SK-N-SH (cell line): ENCODE measurements around the gene IL12A. TPM values are rescaled to one million over a fixed set of nuclear protein-coding genes. Genes with fewer than 3 reads are reported as not detected.

Experiments used
- CTCF ChIA-PET: fragments of 300-600, 350-600 bp; formaldehyde crosslinking; extraction: SDS; loops from one replicate; lab custom pipeline; 2021; lab: Yijun Ruan, JAX
- POLR2A ChIA-PET: fragments of 350-600 bp; sonication (Branson Sonifier 250); formaldehyde crosslinking; extraction: SDS; loops from one replicate; lab custom pipeline; 2020; ENCODE audit warnings: antibody characterized with exemption, inconsistent platforms; lab: Yijun Ruan, JAX
- DNase-seq: peaks from one replicate; pipeline ENCODE4 v3.0.0; 2012
- H2AFZ ChIP-seq: fragments of 200-600 bp; sonication (generic); 2 replicates; pipeline ENCODE4 v1.8.1; 2016; ENCODE audit warnings: antibody characterized with exemption, mild to moderate bottlenecking, low read depth
- H3F3A ChIP-seq: fragments of 200-600 bp; sonication (generic); replicated peaks from 2 replicates; pipeline ENCODE3; 2016; ENCODE audit warnings: antibody characterized with exemption, mild to moderate bottlenecking; ENCODE audit not compliant: insufficient read depth
- H3K27ac ChIP-seq, 2 experiments: fragments of 200-500 bp in 1 of 2; fragments of 200-600 bp in 1 of 2; sonication (Bioruptor generic) in 1 of 2; sonication (generic), shearing (Covaris generic) in 1 of 2; 2 replicates each; pipeline versions ENCODE4 v1.5.1 to v1.6.1; 2014 to 2016; ENCODE audit warnings: low read depth in 2 of 2, inconsistent platforms in 1 of 2, low read length in 1 of 2, mild to moderate bottlenecking in 1 of 2, mixed read lengths in 1 of 2
- H3K27me3 ChIP-seq: fragments of 200-600 bp; sonication (generic), shearing (Covaris generic); 2 replicates; pipeline ENCODE4 v1.6.1; 2016; ENCODE audit warnings: mixed run types; ENCODE audit not compliant: insufficient read depth
- H3K36me3 ChIP-seq, 2 experiments: fragments of 200-500 bp in 1 of 2; fragments of 200-600 bp in 1 of 2; sonication (Bioruptor generic) in 1 of 2; sonication (generic) in 1 of 2; replicated peaks in 1 of 2; 2 replicates each; pipeline versions ENCODE3 to v1.5.1; 2014 to 2016; ENCODE audit warnings: low read length in 1 of 2, mild to moderate bottlenecking in 1 of 2; ENCODE audit not compliant: insufficient read depth in 2 of 2, control insufficient read depth in 1 of 2
- H3K4me1 ChIP-seq, 2 experiments: fragments of 200-500 bp in 1 of 2; fragments of 200-600 bp in 1 of 2; sonication (Bioruptor generic) in 1 of 2; sonication (generic), shearing (Covaris generic) in 1 of 2; 2 replicates each; pipeline versions ENCODE4 v1.5.1 to v1.6.1; 2014 to 2016; ENCODE audit warnings: low read depth in 1 of 2, low read length in 1 of 2, mixed run types in 1 of 2; ENCODE audit not compliant: insufficient read depth in 2 of 2, control insufficient read depth in 1 of 2
- H3K4me2 ChIP-seq: fragments of 200-600 bp; sonication (generic), shearing (Covaris generic); 2 replicates; pipeline ENCODE4 v1.6.1; 2017; ENCODE audit warnings: mixed run types
- H3K4me3 ChIP-seq, 2 experiments: fragments of 200-500 bp in 1 of 2; fragments of 200-600 bp in 1 of 2; sonication (Bioruptor generic) in 1 of 2; sonication (generic), shearing (Covaris generic) in 1 of 2; 2 replicates each; pipeline versions ENCODE4 v1.5.1 to v1.8.1; 2014 to 2016; ENCODE audit warnings: low read depth in 2 of 2, inconsistent platforms in 1 of 2, low read length in 1 of 2, mild to moderate bottlenecking in 1 of 2, mixed read lengths in 1 of 2, moderate library complexity in 1 of 2
- H3K79me2 ChIP-seq: fragments of 200-600 bp; sonication (generic); 2 replicates; pipeline ENCODE4 v1.8.1; 2017; ENCODE audit warnings: mild to moderate bottlenecking; ENCODE audit not compliant: insufficient read depth
- H3K9ac ChIP-seq: fragments of 200-600 bp; sonication (generic); 2 replicates; pipeline ENCODE4 v1.6.1; 2017; ENCODE audit warnings: mixed run types
- H3K9me2 ChIP-seq: fragments of 200-600 bp; sonication (generic); 2 replicates; pipeline ENCODE4 v1.6.1; 2017; ENCODE audit warnings: mixed run types
- H3K9me3 ChIP-seq: fragments of 200-600 bp; sonication (generic); 2 replicates; pipeline ENCODE4 v1.6.1; 2017; ENCODE audit warnings: mixed run types, mild to moderate bottlenecking, moderate library complexity
- H4K20me1 ChIP-seq: fragments of 200-600 bp; sonication (generic); 2 replicates; pipeline ENCODE4 v1.6.1; 2017; ENCODE audit warnings: mild to moderate bottlenecking, mixed run types; ENCODE audit not compliant: insufficient read depth
- CHD2 ChIP-seq: fragments of 150-350 bp; IDR thresholded peaks from 2 replicates; pipeline ENCODE4 v1.6.1; 2018; ENCODE audit warnings: low read length; ENCODE audit not compliant: partially characterized antibody
- ELF1 ChIP-seq: IDR thresholded peaks from 2 replicates; pipeline ENCODE4 v1.4.0; 2012
- EP300 ChIP-seq, 2 experiments: IDR thresholded peaks; 2 replicates each; pipeline versions ENCODE4 v1.4.0 to v1.6.1; 2012; ENCODE audit warnings: borderline replicate concordance in 1 of 2, low read depth in 1 of 2, low read length in 1 of 2
- EZH2phosphoT487 ChIP-seq: fragments of 200-600 bp; sonication (generic); IDR thresholded peaks from 2 replicates; pipeline ENCODE4 v1.6.1; 2017; ENCODE audit warnings: low read depth, mixed run types, mild to moderate bottlenecking, antibody characterized with exemption, moderate library complexity, borderline replicate concordance
- FOSL2 ChIP-seq: IDR thresholded peaks from 2 replicates; pipeline ENCODE4 v1.4.0; 2012; ENCODE audit warnings: low read depth, mild to moderate bottlenecking, moderate library complexity, borderline replicate concordance
- FOXJ3 ChIP-seq: sonication (generic); formaldehyde crosslinking; IDR thresholded peaks from 2 replicates; pipeline ENCODE4 v1.5.1; 2020; ENCODE audit warnings: mild to moderate bottlenecking, missing genetic modification reagents
- FOXM1 ChIP-seq: IDR thresholded peaks from 2 replicates; pipeline ENCODE4 v1.4.0; 2012; ENCODE audit warnings: low read depth, mild to moderate bottlenecking
- GATA2 ChIP-seq: sonication (generic); formaldehyde crosslinking; IDR thresholded peaks from 2 replicates; pipeline ENCODE4 v1.5.0; 2020; ENCODE audit warnings: mild to moderate bottlenecking, missing genetic modification reagents
- IRF3 ChIP-seq: fragments of 150-350 bp; IDR thresholded peaks from 2 replicates; pipeline ENCODE4 v1.6.1; 2016; ENCODE audit warnings: mild to moderate bottlenecking, low read depth, low read length
- MEF2A ChIP-seq: IDR thresholded peaks from 2 replicates; pipeline ENCODE4 v1.4.0; 2012; ENCODE audit warnings: low read depth, borderline replicate concordance
- MXI1 ChIP-seq: IDR thresholded peaks from 2 replicates; pipeline ENCODE4 v1.6.1; 2012; ENCODE audit warnings: mild to moderate bottlenecking, low read depth, low read length, improper control_type of control experiment
- NFIC ChIP-seq: IDR thresholded peaks from 2 replicates; pipeline ENCODE4 v1.4.0; 2012; ENCODE audit warnings: borderline replicate concordance
- RAD21 ChIP-seq: IDR thresholded peaks from 2 replicates; pipeline ENCODE4 v1.6.1; 2012; ENCODE audit warnings: mild to moderate bottlenecking, low read length
- RFX5 ChIP-seq: IDR thresholded peaks from 2 replicates; pipeline ENCODE4 v1.6.1; 2012; ENCODE audit warnings: mild to moderate bottlenecking, improper control_type of control experiment, low read length
- RXRA ChIP-seq: IDR thresholded peaks from 2 replicates; pipeline ENCODE4 v1.4.0; 2012; ENCODE audit warnings: low read depth, mild to moderate bottlenecking, borderline replicate concordance
- SIN3A ChIP-seq: IDR thresholded peaks from 2 replicates; pipeline ENCODE4 v1.6.1; 2012; ENCODE audit warnings: low read depth, mild to moderate bottlenecking, low read length, moderate library complexity, borderline replicate concordance
- TAF1 ChIP-seq: IDR thresholded peaks from 2 replicates; pipeline ENCODE4 v1.6.1; 2012; ENCODE audit warnings: low read depth, mild to moderate bottlenecking, low read length, moderate library complexity, borderline replicate concordance
- TEAD4 ChIP-seq: IDR thresholded peaks from 2 replicates; pipeline ENCODE4 v1.4.0; 2012; ENCODE audit warnings: mild to moderate bottlenecking, borderline replicate concordance; ENCODE audit not compliant: insufficient read depth
- YY1 ChIP-seq: IDR thresholded peaks from 2 replicates; pipeline ENCODE4 v1.4.0; 2012; ENCODE audit warnings: low read depth, mild to moderate bottlenecking
- ZBTB33 ChIP-seq: IDR thresholded peaks from 2 replicates; pipeline ENCODE4 v1.4.0; 2012; ENCODE audit warnings: low read depth, borderline replicate concordance
- WGBS: methylation state at CpG from one replicate; pipeline ENCODE4 v1.1.6; 2017; ENCODE audit warnings: low lambda C conversion rate; 5-methylcytosine and 5-hydroxymethylcytosine counted together
- polyA plus RNA-seq, 3 experiments: library from polyadenylated mRNA; depleted of rRNA; stranded (reverse); fragments of >200 nt; gene quantifications; 2 replicates each; pipeline ENCODE4 v1.2.3, GENCODE V29; 2012

Gene IL12A
- polyA plus RNA-seq, 1 of the 3 experiments (the other 2 are of a cell fraction) = 0.97 TPM

- TF ChIP-seq MXI1 (no peak), RFX5 (no peak), FOSL2 (no peak), YY1 (no peak), TAF1 (no peak), CHD2 (no peak), MEF2A (no peak), RAD21 (no peak), RXRA (no peak), FOXJ3 (CRISPR knock-in tag) (no peak)
These were observed 17.3 kb upstream of the IL12A start (continued) for GRCh38 chr3:159971311-159971710.

GRCh38 chr3:159977295-159977694 is 11.3 kb upstream of the IL12A start:
- DNase-seq = no peak
- ChIA-PET POLR2A (no interaction called here), CTCF (interaction anchor here (1.8 to 7.4 kb wide), 3 partner anchors 10 to 171 kb away, joined by 5 to 54 read pairs (median 7); partner anchors contain the start of gene IL12A)
- no peak overlapping the region for H3K4me3 ChIP-seq
- H3K9ac ChIP-seq = no peak overlapping the region
- no peaks in the 10 kb centered on the region for H4K20me1 ChIP-seq
- no peaks in the 10 kb centered on the region for H3K79me2 ChIP-seq
- no peaks in the 10 kb centered on the region for H3F3A ChIP-seq
- H3K4me1 ChIP-seq = no peaks in the 10 kb centered on the region; a peak in 2 of 4 replicates
- 95% methylated on average over 6 of the region's 6 CpGs for WGBS
- no peaks in the 10 kb centered on the region for H3K9me2 ChIP-seq
- TF ChIP-seq FOSL2 (no peak), TAF1 (no peak), ELF1 (no peak), ZBTB33 (no peak), NFIC (no peak), FOXM1 (no peak), RFX5 (no peak), IRF3 (no peak), EP300 (IDR thresholded peaks at IDR 0.05; ENCODE audit: borderline replicate concordance in 1 of 2, low read depth in 1 of 2, low read length in 1 of 2) (no peak), SIN3A (no peak), RXRA (no peak), GATA2 (CRISPR knock-in tag) (no peak), EZH2phosphoT487 (no peak), TEAD4 (no peak)
- H2AFZ ChIP-seq = no peak overlapping the region
- no peaks in the 10 kb centered on the region for H3K9me3 ChIP-seq
- H3K4me2 ChIP-seq = no peak overlapping the region
- no peak overlapping the region for H3K27ac ChIP-seq
- H3K36me3 ChIP-seq = no peaks in the 10 kb centered on the region
- no peaks in the 10 kb centered on the region for H3K27me3 ChIP-seq
